ENCODE measurements around the gene CCDC59. TPM values are rescaled to one million over a fixed set of nuclear protein-coding genes. Genes with fewer than 3 reads are reported as not detected.
A peak's percentile ranks its signal among the peaks of the same experiment; 100 is the strongest.
"Not testable (repeated sequence)": the region's sequence is repeated elsewhere in the genome, so short reads cannot be mapped to it uniquely, and the experiment has no call there.

CCDC59 gene, protein sequence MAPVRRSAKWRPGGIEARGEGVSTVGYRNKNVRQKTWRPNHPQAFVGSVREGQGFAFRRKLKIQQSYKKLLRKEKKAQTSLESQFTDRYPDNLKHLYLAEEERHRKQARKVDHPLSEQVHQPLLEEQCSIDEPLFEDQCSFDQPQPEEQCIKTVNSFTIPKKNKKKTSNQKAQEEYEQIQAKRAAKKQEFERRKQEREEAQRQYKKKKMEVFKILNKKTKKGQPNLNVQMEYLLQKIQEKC
- polyA plus RNA-seq (ENCODE audit: insufficient read length): 33.6 TPM

DNA sequence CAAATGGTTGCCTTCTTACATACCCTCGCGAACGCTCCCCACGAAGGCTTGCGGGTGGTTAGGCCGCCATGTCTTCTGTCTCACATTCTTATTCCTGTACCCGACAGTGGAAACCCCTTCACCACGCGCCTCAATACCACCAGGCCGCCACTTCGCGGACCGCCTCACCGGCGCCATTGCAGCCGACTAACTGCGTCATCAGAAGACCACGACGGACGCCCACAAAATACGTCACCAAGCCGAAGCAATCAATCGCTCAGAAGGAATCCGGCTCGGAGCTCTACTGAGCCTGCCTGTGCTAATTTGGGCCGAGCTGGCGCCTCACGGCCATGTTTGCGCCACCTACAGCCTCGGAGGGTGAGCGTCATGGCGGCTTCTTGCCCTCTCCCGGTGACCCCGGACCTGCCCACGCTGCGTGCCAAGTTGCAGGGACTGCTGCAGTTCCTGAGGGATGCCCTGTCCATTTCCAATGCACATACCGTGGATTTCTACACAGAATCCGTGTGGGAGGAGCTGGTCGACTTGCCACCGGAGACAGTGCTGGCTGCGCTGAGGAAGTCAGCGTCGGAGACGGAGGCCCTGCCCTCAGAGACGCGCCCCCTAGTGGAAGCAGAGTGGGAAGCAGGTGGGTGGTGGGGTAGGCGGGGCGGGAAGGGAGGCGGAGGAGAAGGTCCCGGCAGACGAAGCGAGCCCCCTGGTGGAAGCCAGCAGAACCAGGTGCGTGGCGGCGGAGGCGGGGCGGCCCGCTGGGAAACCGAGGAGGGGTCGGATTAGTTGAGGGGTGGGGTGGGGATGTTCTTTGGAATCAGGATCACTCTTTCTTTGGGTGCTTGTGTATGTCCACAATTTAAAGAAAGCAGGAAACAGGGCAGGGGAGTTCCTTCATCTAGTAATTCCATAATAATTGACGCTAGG lies at the start of gene CCDC59, which contains the start of gene METTL25:
TSS of gene CCDC59 (minus strand) at position 188 of the 915 bp plus-strand sequence. CDS start at position 177, 11 bp downstream.
TSS of gene METTL25 (plus strand) at position 330 of the 915 bp plus-strand sequence. CDS start at position 367, 37 bp downstream.
- DNase-seq: peak; percentile 98

DNA sequence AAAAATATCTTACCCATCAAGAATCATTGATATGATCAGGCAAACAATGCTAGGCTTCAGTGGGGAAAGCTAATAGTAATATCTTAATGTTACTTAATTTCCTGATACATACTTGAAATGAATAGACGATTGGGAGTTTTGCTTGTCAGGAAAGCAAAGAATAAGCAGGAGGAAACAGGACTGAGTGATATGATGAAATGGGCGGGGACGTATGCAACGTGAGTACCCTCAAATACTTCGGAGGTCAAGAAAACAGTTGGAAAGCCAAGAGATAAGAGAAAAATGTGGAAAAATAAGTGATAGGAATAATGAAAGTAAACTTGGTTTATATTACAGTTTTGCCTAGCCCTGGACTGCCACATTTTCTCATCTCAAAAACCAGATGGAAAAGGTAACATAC lies 49.3 kb upstream of the CCDC59 start:
- no peak for DNase-seq

DNA sequence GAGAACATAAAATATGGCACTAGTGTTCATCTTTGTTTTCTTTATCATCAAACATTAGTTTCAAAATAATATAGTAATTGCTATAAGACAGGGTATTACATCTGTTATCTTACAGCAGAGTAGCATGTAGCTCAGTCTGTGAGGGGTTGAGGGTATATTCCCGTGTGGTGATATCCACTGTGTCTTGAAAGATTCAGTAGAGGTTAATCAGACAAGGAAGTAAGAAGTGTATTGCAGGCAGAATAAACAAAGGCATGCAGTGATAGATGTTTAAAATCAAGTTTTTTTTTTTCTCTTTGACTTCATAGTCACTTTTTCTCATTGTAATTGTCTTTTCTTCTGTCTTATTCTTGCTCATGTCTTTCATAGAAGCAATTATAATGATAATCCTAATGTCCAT lies 48.5 kb upstream of the CCDC59 start:
- no peak for DNase-seq

DNA sequence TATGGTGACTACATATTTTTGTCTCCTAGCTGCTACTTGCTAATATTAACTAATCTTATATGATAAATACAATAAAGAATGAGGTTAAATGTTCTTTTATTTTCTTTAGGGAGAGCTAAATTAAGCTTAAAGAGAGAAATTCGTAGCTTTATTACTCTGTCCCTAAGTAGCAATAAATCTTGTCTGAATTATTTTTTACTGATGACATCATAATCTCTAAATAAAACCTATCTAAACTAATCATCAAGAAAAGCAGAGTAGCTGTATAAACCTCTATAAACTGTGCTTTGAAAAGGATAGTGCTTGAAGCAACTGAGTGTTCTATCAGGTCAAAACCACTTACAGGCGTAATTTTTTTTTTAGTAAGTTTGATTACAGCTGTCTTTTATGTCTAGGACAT lies 42.6 kb upstream of the CCDC59 start:
- DNase-seq: no peak

DNA sequence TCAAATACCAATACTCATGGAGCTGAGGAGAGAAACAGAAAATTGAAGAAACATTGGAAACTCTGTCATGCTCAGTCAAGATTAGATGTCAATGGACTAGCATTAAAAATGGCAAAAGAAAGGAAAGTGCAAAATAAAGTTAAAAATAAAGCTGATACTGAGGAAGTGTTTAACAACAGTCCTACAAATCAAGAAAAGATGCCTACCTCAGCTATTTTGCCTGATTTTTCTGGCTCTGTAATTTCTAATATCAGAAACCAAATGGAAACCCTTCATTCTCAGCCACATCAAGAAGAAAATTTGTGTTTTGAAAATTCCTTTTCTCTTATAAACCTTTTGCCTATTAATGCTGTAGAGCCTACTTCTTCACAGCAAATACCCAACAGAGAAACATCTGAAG lies 40.7 kb upstream of the CCDC59 start:
- DNase-seq: no peak

DNA sequence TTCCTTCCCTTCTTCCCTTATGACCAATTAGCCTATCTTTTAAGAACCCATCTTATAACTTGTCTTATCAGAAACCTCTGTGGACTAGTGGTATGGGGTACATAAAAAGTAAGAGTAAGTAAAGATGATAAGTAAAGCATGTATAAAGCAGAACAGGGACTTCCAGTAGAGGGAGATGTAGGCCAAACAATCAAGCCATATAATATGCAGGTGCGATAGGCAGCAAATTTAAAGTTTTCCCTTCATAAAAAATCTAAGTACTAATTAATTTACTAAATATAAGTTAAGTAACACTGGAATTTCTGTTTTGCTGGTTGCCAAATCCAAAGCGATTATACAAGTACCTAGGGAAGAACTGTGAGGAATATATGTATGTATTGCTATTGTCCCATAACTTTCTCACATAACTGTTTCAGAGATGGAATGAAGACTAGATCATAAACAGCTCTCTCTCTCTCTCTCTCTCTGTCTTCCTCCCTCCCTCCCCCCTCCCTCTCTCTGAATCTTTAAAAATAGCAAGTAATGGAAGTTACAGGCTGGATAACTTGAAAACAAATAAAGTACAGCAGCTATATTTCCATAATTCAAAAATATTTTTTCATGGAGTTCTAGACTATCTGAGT lies 25.9 kb upstream of the CCDC59 start:
- DNase-seq: peak; percentile 18

DNA sequence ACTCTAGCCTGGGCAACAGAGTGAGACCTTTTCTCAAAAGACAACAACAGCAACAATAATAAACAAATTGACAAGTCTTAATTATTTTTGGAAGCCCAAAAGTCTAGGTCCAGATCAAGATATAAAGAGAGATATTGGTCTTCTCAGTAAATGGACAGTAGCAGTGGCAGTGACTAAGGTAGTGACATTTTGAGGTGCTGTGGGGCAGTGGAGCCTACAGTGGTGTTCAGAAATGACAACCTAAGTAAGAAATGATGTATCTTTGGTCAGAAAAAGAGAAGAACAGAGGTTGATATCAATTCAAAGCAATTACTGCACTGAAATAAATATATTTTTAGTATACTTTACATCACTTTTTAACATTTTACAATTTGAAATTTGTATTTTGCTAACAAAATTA lies 20.8 kb upstream of the CCDC59 start:
- no peak for DNase-seq

DNA sequence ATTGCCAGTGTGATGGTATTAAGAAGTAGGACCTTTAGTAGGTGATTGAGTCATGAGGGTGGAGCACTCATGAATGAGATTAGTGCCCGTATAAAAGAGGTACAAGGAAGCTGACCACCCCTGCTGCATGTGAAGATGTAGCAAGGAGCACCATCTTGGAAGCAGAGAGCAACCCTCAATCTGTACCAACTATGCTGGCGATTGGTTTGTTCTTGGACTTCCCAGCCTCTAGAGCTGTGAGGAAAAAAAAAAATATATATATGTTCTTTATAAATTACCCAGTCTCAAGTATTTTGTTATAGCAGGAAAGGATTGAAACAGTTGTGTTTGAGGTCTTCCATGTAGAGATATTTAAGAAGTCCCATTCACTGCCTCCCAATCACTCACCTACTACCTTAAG lies 17.0 kb upstream of the CCDC59 start:
- DNase-seq: no peak

DNA sequence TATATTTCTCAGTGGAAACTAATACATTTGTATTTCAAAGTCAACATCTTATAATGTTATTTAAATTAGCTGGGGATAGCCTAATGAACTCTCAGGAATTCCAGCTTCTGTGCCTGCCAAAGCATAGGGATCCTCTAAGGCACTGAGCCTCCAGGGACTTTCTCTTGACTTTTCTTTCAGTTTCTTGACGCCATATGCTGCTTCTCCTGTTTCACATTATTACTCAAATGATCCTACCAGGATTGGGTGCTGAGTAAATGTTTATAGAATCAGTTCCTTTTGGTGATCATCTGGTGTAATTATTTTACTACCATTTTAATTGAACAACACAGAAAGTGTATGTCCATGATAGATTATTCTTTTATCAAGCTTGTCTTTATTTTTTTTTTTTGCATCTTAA lies 8.0 kb upstream of the CCDC59 start:
- DNase-seq: no peak

DNA sequence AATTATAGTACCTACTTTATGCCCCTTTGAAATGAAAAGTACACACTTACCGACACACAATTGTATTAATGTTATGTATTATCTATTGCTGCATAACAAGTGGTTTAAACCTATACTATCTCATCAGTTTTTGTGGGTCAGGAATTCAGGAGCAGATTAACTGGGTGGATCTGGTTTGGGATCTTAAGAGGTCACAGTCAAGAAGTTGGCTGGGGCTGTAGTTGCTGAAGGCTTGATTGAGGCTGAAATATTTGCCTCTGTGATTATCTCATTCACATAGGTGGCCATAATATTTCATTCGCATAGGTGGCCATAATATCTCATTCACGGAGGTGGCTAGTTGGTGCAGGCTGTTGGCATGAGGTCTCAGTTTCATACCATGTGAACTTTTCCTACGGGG lies 5.8 kb upstream of the CCDC59 start:
- no peak for DNase-seq

DNA sequence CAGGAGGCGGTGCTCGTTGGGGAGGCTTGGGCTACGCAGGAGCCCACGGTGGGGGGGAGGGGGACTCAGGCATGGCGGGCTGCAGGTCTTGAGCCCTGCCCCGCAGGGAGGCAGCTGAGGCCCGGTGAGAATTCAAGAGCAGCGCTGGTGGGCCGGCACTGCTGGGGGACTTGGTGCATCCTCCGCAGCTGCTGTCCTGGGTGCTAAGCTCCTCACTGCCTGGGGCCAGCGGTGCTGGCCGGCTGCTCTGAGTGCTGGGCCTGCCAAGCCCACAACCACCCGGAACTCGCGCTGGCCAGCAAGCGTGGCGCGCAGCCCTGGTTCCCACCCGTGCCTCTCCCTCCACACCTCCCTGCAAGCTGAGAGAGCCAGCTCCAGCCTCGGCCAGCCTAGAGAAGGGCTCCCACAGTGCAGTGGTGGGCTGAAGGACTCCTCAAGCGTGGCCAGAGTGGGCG lies 3.3 kb upstream of the CCDC59 start:
- no peak for DNase-seq

DNA sequence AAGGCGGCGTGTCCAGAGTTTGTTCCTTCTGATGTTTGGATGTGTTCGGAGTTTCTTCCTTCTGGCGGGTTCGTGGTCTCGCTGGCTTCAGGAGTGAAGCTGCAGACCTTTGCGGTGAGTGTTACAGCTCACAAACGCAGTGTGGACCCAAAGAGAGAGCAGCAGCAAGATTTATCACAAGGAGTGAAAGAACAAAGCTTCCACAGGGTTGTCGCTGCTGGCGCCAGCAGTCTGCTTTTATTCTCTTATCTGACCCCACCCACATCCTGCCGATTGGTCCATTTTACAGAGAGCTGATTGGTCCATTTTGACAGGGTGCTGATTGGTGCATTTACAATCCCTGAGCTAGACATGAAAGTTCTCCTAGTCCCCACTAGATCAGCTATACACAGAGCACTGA lies 2.6 kb upstream of the CCDC59 start:
- not testable (repeated sequence) for DNase-seq

DNA sequence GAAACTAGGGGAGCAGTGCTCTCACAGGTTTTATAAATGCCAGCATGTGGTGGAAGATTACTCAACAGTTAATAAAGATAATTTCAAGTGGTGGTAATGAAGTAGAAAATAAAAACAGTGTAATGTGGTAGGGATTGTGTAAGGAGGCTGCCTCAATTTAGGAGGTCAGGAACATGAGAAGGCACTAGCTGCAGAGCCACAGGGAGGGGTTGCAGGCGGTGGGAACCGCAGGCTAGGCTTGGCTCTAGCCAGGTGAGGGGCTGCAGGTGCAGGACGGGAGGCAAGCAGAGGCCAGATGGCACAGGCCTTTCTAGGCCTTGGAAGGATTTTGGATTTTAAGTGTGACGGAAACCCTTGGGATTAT lies 910 bp upstream of the CCDC59 start:
- DNase-seq: no peak

DNA sequence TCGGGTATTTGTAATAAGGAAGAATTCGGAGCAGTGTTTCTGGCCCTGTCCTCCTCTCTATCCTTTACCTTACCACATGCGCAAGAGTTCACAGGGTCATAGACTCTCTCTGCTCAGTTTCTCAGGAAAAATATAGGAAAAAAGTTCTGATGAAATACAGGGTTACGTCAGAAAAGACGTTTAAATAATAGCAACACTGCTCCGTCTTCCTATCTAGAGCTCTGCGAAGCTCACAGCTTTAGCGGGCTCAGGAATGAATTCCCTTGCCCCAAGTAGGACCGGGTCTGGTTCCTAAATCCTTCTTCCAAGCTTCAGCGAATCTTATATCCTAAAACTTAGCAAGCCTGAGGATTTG lies 365 bp downstream of the CCDC59 start:
- DNase-seq: peak; percentile 6

DNA sequence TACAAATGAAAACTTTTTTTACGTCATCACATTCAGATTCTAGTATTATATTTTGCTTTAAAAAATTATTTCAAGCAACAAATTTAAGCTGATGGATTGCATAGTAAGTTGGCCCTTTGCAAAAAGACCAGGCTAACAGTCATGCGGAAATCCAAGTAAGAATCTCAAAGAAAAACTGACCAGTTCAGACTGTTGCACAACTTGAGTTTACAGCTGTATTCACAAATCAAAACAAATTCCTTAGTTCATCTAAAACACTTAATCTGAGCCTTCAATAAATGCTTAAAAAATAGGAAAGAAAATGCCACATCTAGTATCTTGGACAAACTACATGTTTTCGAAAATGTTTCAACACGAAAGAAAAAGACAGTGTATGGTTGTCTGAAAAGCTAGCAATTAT lies 847 bp downstream of the CCDC59 start:
- DNase-seq: no peak

DNA sequence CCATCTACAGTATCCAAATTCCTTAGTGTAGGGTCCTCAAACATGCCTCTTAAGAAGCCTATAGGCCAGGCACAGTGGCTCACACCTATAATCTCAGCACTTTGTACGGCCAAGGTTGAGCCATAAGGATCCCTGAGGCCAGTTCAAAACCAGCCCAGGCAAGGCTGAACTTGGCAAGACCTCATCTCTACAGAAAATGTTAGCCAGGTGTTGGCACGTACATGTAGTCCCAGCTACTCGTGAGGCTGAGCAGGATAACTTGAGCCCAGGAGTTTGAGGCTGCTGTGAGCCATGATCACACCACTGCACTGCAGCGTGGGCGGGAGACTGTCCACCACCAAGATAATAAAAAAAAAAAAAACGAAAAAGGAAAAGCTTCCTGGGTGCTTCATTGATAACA lies 6.8 kb downstream of the CCDC59 start:
- DNase-seq: no peak

DNA sequence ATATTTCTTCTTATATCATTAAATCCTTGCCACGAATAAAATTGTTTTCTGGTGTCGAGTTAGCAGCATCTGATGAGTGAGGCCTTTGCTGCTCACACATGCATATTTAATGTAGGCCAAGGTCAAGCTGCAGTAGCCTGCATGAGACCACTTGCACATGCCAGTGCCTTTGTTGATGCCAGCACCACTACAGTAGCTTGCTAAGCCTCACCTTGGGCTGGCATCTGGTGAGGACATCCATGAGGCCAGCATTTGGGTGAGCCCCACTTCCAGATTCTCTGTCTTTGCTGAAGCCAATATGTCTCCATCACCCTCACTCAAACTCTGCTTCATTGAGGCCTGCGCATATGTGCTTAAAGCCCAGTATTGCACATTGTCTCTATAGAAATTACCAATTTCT lies 8.0 kb downstream of the CCDC59 start:
- no peak for DNase-seq

DNA sequence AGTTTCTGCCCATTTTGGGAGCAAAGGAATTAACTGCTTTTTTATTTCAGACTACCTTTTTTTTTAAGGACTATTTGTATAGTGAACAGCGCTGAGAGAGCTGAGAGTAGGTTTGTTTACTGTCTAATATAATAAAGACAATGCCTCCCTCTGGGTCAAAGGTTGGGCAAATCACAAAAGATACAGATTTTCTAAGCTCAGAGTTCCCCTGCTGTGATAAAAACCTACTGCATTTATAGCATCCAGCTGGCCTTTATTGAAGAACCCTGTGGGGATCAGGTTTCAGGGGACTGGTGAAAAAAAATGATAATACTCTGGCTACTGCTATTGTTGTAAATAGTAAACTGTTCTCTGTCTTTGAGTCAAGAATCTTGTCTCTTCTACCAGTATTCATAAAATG lies 28.7 kb downstream of the CCDC59 start:
- DNase-seq: no peak

DNA sequence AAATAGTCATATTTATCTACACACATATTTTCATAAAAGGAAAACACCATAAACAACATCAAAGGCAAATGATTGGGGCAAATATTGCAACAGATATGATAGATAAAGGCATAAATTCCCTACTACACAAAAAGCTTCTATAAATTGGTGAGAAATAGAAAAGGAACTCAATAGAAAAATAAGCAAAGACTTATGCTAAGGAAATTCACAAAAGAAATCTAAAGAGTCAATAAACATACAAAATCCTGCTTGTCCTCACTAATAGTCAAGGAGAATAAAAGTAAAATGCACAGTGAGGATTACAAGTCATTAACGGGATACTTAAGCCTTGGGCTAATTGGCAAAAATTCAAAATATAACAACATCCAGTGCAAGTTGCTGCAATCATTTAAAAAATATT lies 30.3 kb downstream of the CCDC59 start:
- no peak for DNase-seq

DNA sequence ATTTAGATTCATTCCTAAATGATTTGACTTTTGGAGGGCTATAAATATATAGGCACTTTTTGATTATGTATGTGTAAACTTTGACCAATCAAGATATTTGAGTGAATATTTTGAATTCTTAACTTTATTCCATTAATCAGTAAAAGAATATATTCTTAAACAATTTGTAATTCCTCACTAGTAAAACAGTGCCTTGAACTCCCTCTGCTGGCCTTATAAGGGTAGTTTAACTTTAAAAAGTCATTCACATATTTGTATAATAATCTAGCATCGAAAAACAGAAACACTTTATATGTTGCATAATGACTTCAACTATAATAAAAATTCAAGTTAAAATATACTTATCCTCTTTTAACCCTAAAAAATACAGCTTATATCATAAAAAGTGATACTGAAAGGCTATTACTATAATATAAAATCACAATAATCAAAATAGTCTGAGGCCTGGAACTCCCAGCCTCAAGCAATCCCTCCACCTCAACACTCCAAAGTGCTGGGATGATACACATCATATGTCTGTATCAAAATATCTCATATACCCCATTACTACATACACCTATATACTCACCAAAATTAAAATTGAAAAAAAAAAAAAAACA lies 31.2 kb downstream of the CCDC59 start:
- peak; percentile 1 for DNase-seq

DNA sequence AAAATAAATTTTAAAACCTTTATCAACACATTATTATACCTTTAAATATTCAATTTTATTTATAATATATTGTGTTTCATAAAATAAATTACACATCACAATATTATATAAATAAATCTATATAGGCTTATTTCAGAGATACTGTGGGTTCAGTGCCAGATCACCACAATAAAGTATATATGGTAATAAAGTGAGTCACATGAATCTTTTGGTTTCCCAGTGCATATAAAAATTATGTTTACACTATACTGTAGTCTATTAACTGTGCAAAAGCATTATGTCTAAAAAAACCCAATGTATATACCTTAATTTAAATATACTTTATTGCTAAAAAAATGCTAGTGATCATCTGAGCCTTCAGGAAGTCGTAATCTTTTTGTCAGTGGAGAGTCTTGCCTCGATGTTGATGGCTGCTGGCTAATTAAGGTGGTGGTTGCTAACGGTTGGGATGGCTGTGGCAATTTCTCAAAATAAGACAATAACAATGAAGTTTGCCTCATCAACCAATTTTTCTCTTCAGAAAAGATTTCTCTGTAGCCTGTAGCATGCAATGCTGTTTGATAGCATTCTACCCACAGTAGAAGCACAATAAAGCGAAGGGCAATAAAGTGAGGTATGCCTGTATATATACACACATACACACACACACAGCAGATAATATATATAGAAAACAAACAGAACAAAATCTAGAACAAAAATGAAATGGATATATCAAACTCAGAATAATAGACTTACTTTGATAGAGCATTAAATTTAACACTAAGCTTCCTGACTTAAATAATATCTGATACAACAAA lies 32.4 kb downstream of the CCDC59 start:
- no peak for DNase-seq

DNA sequence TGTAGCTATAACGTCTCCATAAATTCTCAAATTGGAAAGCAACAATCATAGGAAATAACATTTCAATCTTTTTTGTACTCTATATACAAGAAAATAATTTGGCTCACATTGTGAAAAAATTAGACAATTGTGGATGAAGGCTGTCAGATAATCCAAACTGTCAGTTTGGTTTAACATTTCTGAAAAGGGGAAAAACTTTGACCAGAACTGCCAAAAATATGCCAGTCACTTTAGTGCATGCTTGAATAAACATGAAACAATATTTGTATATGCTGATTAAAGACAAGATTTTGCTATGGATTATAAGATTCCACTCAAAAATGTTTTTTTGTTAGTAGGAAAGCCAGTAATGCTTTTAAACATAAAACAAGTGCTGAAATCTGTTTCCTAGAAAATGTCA lies 38.9 kb downstream of the CCDC59 start:
- DNase-seq: no peak

Data from hindlimb muscle (tissue), 1 donor.